Activated CD4-positive, CD25-positive, alpha-beta regulatory T cell (primary cell): Measurements from ENCODE around the gene DNASE1.
A peak's percentile ranks its signal among the peaks of the same experiment; 100 is the strongest.
"Not testable (repeated sequence)": the region's sequence is repeated elsewhere in the genome, so short reads cannot be mapped to it uniquely, and the experiment has no call there.

Experiments used
- DNase-seq, 4 experiments: peaks; one replicate each; lab custom pipeline; 2025; lab: John Stamatoyannopoulos, UW

Gene DNASE1

DNA sequence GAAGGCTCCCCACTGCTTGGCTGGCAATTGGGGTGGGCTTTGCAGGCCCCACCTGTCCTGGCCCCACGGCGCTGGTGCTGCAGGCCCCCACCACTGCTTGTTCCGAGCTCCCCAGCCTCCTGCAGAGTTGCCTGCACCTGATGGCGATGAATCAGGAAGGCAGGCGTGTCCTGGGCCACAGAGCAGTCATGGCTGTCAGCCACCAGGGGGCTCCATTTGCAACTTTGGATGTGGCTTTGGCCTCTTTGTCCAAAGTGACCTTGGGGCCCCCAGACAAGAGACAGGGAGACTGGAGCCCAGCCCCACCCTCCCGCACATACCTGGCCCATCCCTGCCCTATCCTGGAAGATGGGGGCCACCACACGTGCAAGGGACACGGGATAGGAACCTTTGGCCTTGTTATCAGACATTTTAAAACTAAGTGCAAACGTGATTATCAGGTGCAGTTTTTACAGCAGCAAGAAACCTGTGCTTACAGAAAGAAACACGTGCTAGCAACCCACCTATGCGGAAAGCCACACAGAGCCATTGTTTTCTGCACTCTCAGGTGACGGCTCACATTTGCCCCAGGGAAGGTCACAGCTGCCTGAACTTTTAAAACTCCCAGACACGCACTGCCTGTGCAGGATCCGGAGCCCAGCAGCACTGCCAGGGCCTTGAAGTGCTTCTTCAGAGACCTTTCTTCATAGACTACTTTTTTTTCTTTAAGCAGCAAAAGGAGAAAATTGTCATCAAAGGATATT, at the start of gene DNASE1:
TSS of gene DNASE1 (plus strand) at position 443 of the 743 bp plus-strand sequence. CDS start 683 bp downstream, outside the sequence.
- peak; percentile 21 to 27 (median 24) for DNase-seq

GRCh38 chr16:3606441-3606840, 48.0 kb upstream of the DNASE1 start:
- no peak for DNase-seq

DNA sequence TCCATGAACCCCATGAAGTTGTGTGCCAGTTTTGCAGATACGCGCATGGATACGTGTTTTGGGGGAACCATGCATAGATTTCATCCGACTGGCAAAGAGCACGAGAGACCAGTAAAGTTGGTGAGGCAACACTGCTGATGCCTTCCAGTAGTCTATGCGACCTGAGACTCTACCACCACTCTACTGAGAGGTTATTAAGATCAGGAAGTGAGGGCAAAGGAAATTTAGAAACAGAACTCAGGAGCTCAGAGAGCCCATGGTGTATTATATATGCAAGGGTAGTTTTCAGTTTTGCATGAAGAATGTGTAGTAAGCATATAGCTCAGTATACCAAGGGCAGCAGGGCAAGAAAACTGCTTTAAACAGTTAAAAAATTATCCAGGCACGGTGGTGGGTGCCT, 47.3 kb upstream of the DNASE1 start:
- no peak for DNase-seq

DNA sequence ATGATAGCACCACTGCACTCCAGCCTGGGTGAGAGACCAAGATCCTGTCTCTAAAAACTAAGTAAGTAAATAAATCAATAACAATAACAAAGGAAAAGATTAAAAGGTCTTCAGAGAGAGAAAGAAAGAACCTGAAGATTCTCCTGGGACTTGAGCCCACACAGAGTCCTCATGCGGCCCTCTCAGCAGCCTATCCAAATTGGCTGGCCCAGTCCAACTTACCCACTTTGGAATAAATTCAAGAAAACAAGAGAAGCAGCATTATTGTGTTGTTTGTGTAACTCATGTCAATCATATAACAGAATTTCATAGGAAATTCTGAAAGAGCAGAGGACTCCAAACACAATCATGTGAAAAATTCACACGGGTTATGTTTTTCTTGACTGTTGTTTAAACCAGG, 46.9 kb upstream of the DNASE1 start:
- no peak for DNase-seq

DNA sequence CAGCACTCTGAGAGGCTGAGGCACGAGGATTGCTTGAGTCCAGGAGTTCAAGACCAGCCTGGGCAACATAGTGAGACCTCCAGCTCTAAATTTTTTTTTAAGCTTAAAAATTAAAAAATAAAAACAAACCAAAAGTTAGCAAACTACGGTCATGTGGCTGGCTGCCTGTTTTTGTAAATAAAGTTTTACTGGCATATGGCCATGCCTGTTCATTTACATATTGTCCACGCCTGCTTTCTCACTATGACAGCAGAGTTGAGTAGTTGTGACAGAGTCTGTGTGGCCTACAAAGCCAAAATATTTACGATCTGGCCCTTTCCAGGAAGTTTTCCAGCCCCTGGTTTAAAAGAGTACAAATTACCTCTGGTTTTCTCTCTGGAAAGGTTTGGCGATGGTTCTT, 46.4 kb upstream of the DNASE1 start:
- no peak for DNase-seq

GRCh38 chr16:3608976-3609375, 45.5 kb upstream of the DNASE1 start:
- not testable (repeated sequence) for DNase-seq

- no peak for DNase-seq
Observed at GRCh38 chr16:3609895-3610697, 44.4 kb upstream of the DNASE1 start.

DNA sequence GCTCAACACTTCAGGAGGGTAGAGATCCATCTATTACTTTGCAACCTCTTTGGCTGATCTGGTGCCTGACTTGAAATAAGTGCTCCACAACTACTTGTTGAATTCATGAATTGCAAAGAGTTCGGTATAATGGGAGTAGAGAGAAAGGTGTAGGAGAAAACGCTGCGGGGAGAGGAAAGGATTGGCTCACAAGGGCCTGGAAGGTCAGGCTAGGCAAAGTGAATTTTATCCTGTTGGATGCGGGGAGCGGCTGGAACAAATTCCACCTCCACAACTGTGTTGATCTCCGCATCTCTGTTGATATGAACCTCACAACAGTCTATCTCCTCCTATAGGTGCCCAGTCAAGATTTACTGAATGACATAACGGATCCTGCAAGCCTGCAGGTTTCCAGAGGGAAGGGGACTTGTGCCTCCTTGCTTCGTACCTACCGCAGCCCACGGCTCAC, 43.8 kb upstream of the DNASE1 start:
- DNase-seq: no peak

DNA sequence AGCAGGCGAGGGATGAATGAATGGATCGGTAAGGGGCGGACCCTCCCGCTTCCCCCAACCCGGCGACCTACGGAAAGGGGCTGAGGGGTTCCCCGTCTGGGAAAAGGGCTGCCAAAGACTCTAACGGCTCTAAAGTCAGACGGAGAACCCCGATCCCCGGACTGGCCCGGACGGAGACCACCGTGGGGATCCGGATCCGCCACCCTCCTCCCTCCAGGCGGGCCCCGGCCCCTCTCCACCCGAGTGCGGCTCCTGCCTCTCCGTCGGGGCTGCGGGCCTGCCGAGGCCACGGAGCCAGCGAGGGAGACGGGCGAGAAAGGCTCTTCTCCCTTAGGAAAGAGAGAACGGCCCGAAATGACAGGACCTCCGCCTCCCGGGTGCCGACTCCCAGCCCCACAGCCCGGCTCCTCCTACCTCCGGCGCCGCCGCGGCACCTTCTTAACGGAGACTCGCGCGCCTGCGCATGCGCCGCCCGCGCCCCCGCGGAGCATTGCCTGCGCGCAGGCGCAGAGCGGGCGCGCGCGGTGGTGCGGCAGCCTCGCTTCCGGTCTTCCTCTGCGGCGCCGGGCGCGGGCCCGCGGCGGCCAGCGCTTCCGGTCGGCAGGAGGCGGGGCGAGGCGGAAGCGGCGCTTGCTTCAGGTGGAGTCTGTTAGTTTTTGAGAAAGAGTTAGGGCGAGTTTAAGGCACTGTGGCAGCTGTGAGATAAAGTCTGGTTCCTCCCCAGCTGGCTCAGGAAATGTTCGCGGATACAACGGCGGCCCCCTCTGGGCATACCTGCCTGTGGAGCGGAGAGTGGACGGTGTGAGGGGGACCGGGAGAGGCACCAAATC, 43.1 kb upstream of the DNASE1 start, which contains the start of gene SLX4:
TSS of gene SLX4 (minus strand) at position 461 of the 830 bp plus-strand sequence. CDS start 2,642 bp downstream, outside the sequence.
- DNase-seq: peak; percentile 77 to 92 (median 86)

GRCh38 chr16:3612510-3613466, 41.7 kb upstream of the DNASE1 start:
- no peak for DNase-seq

DNA sequence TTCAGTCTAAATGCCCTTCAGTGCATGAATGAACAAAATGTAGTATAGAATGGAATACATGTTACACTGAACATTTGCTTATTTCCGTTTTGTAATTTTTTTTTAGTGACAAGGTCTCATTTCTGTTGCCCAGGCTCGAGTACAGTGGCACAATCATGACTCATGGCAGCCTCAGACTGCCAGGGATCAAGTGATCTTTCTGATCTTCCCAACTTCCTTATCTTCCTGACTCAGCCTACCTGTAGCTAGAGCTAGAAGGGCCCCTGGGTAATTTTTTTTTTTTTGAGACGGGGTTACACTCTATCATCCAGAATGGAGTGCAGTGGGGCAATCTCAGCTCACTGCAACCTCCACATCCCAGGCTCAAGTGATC, 35.7 kb upstream of the DNASE1 start:
- no peak for DNase-seq

- no peak for DNase-seq
Observed at GRCh38 chr16:3623642-3624041, 30.8 kb upstream of the DNASE1 start.

DNA sequence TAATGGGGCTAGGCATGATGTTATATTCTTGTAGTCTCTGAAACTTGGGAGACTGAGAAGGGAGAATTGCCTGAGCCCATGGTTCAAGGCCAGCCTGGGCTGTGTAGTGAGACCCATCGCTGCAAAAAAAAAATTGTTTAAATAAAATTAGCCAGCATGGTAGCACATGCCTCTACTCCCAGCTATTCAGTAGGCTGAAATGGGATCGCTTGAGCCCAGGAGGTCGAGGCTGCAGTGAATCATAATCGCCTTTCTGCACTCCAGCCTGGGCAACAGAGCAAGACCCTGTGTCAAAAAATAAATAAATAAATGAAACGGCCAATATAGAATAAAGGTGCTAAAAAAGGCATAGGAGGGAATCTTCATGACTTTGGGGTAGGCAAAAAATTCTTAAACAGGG, 29.2 kb upstream of the DNASE1 start:
- DNase-seq: no peak

DNA sequence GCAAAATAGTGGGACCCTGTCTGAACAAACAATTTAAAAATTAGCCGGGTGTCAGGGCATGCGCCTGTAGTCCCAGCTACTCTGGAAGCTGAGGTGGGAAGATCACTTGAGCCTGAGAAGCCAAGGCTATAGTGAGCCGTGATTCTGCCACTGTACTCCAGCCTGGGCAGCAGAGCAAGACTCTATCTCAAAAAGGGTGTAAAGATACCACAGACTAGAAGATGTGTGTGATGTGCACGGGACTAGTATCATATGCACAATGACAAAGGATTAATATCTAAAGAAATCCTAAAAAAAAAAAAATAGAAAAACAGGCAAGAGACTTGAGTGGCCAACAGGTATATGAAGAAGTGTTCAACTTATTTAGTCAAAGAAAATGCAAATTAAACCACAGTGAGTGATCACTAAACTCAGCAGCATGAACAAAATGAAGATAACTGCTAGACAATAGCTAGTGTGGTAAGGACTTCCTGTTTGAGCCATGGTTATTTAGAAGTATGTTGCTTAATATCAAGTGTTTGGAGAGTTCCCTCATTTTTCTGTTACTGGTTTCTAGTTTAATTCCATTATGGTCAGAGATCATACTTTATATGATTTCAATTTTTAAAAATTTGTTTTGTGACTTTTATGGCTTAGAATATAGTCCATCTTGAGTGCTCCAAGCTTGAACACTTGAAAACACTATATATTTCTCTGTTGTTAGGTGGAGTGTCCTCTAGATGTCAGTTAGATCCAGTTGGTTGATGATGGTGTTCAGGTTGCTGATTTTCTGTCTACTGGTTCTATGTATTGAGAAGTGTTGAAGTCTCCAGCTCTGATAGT, 28.4 kb upstream of the DNASE1 start:
- DNase-seq: no peak

DNA sequence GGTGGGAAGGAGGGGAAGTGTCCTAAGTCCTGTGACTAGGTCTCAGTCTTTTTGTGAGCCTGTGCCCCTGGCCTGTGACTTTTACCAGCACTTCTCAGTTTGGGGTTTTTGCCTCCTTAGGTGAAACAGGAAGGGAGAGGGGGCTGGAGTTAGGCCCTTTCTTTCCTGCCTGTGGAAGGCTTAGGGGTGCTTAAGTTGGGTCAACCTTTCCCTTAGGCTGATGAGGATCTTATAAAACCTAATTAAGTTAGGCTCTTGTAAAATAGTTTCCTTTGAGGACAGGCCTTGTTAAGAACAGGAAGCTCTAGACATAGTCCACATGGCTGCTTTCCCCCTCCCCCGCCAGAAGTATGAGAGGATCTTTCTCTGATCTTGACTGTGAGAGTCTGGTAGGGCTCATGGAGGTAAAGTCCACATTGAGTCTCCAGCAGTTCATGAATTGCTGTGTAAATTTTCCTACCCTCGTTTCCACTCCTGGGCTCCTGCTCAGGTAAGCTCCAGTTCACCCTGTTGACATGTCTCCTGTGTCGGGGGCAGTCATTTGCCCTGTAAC, 17.0 kb upstream of the DNASE1 start:
- DNase-seq: no peak

GRCh38 chr16:3638916-3639644, 15.4 kb upstream of the DNASE1 start:
- no peak for DNase-seq

DNA sequence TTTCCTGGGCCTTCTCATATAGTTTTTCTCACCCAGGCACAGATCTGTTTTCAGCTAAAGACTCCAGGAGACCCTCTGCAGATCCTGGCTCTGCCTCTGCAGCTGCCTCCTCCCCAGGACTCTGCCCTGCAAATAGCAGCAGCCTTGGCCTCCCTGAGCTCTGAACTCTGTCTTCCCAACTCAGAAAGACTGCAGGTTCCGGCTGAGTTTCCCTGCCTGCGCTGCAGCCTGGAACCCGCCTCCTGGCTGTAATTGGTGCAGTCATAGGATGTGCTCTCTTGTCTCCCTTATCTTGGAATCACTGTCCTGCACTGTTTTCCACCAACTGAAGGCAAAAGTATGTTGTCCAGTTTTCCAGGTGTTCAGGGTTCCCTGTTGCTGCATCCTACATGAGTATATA, 14.3 kb upstream of the DNASE1 start:
- DNase-seq: no peak

DNA sequence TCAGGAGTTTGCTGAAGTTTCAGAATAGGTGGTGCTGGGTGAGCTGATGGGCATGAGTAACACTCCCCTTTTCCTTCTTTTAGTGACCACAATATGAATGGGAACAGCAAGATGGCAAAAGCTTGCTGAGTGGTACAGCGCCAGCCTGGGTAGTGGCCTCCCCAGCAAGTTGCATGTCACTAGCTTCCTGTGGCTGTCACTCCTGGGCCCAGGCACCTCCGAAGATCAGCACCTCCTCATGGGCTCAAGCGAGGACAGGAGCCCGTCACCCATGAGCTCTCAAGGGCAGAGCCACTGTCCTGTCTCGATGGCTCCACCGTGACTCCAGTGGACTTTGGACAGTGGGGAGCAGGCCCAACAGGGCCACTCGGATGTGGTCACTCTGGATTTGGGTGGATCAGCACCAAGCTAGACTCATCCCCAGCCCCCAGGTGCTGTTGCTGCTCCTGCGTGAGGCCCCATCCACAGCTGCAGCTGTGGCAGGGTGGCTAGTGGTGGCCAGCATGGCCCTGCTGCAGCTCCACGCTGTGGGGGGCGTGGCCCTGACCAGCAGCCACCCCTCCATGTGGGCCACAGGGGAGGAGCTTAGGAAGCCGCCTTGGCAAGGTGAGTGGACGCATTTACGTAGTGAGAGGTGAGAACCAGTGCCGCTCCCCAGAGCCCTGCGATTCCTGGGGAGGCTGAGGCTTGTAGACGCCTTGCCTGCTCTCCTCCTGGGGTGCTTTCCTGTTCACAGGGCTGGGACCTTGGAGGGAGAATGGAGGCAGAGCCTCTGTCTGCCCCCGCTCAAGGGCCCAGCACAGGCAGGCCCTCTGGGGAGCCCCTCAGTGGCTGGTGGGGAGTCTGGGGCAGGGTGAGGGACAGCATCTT, 13.6 kb upstream of the DNASE1 start:
- no peak for DNase-seq
